GM12892 (cell line): Measurements from ENCODE around the gene WDR90.

ENCODE experiments used
- DNase-seq: peaks from one replicate; pipeline ENCODE4 v3.0.0; 2011; ENCODE audit not compliant: insufficient read length
- FAIRE-seq: peaks from 2 replicates; lab custom pipeline; 2011; peaks lifted over from hg19 to GRCh38; lab: Jason Lieb, UNC
- POLR2A ChIP-seq: IDR thresholded peaks from 2 replicates; pipeline ENCODE4 v1.6.1; 2011; ENCODE audit warnings: low read depth, low read length, control low read depth
- POLR2AphosphoS5 ChIP-seq: IDR thresholded peaks from 2 replicates; pipeline ENCODE4 v1.6.1; 2011; ENCODE audit warnings: low read depth, low read length, control low read depth
- TAF1 ChIP-seq: IDR thresholded peaks from 2 replicates; pipeline ENCODE4 v1.6.1; 2011; ENCODE audit warnings: low read depth, mild to moderate bottlenecking, control low read depth, low read length, borderline replicate concordance

Gene WDR90

DNA sequence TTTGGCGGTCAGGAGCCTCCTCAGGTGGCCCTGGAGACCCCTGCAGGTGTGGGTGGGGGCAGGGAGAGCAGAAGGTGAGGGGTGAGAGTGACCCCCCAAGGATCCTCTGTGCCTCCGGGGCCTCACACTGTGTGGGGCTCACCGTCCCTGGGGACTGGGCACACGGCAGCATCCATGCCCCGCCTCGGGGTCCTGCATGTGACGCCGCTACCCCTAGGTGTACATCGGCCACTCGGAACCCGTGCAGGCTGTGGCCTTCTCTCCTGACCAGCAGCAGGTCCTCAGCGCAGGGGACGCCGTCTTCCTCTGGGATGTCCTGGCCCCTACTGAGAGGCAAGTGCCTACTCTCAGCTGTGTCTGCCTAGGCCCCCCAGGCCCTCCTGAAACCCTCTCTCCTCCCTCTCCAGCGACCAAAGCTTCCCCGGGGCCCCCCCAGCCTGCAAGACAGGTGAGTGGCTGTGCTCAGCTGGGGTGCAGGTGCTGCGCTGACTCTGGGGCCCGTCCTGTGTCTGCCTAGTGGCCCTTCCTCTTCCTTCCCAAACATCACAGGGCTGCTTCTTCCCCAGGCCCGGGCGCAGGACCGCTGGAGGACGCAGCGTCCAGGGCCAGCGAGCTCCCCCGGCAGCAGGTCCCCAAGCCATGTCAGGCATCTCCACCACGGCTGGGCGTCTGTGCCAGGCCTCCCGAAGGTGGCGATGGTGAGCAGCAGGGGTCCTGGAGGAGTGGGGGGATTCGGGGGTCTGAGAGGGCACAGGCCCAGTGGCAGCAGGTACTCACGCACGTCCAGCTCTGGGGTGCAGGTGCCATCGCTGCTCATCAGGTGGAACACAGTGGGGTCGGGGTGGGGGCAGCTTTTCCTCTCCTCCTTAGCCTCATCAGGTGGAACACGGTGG lies 9.8 kb downstream of the WDR90 start:
- TF ChIP-seq POLR2AphosphoS5 (no peak), POLR2A (no peak), TAF1 (no peak)
- DNase-seq: no peak
- FAIRE-seq: no peak

DNA sequence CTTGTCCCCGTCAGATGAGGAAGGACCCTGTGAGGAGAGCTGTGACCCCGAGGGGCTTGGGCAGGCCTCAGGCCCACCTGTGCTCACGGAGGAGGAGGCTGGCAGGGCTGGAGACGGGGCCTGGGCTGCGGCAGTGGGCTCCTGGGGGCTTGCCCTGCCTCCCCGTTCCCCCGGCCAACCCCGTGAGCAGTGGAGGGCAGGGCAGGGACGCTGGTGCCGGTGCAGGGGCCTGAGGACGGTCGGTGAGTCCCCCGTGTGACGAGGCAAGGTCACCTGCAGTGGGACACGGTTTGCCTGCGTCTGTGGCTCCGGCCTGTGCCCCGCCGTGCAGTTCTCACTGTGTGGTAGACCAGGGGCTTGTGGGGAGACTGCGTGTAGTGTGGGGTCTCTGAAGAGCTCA lies 10.5 kb downstream of the WDR90 start:
- no peak for DNase-seq
- TF ChIP-seq POLR2AphosphoS5 (no peak), POLR2A (no peak), TAF1 (no peak)
- no peak for FAIRE-seq

DNA sequence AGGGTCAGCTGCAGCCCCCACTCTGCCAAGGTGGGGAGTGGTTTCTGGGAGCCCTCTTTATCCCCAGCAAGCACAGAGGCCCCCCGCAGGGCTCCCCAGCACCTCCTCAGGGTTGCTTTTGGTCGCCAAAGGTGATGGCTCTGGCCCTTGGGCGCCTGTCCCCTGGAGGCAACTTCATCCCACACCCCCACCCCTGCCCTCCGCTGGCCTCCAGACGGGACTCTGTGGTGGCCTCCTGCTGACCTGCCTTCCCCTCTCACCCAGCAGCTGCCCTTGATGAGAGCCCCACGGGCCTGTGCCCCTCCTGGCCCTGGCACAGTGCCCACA lies 10.9 kb downstream of the WDR90 start:
- FAIRE-seq (no peak), DNase-seq (no peak)
- TF ChIP-seq POLR2A (no peak), POLR2AphosphoS5 (no peak), TAF1 (no peak)

DNA sequence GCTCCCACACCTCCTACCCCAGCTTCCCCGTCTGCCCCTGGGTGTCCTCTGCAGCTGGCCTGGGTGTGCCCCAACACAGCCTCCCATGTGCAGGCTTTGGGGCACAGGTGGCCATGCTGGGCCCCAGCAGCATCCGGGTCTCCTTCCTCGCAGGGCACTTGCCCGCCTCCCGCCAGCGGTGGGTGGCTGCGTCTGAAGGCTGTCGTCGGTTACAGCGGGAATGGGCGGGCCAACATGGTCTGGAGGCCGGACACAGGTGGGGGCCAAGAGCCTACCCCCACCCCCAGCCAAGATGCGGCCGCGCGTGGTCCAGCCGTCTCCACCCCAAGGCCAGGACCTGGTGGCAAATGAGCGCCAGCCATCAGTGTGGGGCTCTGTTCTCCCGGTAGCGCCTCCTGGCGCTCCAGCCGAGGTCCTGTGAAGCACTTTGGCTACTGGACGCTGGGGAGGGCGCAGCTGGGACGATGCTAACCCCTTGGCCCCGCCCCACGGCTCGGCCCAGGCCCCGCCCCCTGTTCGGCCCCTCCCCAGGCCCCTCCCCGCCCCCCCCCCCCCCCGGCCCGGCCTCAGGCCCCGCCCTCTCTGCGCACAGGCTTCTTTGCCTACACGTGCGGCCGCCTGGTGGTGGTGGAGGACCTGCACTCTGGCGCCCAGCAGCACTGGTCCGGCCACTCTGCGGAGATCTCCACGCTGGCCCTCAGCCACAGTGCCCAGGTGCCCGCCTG lies 11.5 kb downstream of the WDR90 start:
- DNase-seq: peak; percentile 89
- FAIRE-seq: no peak
- no peak for TF ChIP-seq POLR2A
- TF ChIP-seq POLR2AphosphoS5: no peak
- no peak for TF ChIP-seq TAF1

DNA sequence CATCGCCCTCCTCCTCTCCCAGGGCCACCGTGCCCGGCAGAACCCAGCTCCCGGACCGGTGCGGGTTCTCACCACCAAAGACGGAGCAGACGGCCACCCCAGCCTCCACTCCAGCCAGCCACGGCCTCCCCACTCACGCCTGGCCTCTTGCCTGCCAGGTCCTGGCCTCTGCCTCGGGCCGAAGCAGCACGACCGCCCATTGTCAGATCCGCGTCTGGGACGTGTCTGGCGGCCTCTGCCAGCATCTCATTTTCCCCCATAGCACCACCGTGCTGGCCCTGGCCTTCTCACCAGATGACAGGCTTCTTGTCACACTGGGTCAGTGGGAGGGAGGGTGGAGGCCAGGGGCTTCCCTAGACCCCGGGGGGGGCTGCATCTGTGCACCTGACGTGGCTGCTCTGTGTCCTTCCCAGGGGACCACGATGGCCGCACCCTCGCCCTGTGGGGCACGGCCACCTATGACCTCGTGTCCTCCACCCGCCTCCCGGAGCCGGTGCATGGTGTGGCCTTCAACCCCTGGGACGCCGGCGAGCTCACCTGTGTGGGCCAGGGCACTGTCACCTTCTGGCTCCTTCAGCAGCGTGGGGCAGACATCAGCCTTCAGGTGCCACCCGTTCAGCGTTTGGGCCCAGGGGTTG lies 12.1 kb downstream of the WDR90 start:
- no peak for FAIRE-seq
- TF ChIP-seq POLR2A (no peak; the same call in 1 of the 2 replicates), POLR2AphosphoS5 (no peak), TAF1 (no peak)
- no peak for DNase-seq

DNA sequence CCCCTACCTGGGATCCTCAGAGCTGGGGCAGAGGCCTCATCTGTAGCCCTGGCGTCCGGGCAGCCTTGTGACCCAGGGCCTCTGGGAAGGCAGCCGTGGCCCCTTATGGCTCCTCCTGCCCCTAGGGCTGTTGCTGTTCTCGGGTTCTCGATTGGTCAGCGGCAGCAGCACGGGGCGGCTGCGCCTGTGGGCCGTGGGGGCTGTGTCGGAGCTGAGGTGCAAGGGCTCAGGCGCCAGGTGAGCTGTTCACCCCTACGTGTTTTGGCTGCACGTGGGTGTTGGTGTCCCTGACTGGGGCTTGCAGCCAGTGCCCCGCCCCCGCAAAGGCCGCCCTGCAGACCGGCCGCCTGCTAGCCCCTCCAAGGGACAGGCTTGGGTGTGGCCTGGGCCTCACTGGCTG lies 12.9 kb downstream of the WDR90 start:
- DNase-seq (no peak), FAIRE-seq (no peak)
- TF ChIP-seq TAF1 (no peak), POLR2A (no peak), POLR2AphosphoS5 (no peak)

DNA sequence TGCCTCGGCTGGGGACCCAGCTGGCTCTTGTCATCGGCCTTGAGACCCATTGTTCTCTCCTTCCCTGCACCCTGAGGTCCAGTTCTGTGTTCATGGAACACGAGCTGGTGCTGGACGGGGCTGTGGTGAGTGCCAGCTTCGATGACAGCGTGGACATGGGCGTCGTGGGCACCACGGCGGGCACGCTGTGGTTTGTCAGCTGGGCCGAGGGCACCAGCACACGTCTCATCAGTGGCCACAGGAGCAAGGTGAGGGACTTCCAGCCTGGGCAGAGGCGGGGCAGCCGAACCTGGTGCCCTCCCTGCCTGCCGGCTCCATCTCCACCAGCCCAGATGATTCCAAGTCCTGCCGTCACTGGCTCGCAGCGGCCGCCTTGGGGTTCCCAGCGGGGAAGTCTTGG lies 13.4 kb downstream of the WDR90 start:
- FAIRE-seq (no peak), DNase-seq (no peak)
- TF ChIP-seq POLR2AphosphoS5 (no peak), TAF1 (no peak), POLR2A (no peak)

DNA sequence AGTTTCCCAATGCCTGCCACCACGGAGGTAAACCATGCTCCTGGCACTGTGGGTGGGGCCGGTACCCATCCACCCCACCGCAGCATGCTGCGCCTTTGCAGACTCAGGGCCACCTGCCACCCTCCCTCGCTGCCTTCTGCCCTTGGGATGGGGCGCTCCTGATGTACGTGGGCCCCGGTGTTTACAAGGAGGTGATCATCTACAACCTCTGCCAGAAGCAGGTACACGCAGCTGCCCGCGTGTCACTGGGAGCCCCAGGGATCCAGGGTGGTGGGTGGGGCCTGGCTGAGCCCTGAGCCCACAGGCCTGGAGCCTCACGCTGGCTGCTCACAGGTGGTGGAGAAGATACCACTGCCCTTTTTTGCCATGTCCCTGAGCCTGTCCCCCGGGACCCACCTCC lies 17.4 kb downstream of the WDR90 start:
- FAIRE-seq: no peak

DNA sequence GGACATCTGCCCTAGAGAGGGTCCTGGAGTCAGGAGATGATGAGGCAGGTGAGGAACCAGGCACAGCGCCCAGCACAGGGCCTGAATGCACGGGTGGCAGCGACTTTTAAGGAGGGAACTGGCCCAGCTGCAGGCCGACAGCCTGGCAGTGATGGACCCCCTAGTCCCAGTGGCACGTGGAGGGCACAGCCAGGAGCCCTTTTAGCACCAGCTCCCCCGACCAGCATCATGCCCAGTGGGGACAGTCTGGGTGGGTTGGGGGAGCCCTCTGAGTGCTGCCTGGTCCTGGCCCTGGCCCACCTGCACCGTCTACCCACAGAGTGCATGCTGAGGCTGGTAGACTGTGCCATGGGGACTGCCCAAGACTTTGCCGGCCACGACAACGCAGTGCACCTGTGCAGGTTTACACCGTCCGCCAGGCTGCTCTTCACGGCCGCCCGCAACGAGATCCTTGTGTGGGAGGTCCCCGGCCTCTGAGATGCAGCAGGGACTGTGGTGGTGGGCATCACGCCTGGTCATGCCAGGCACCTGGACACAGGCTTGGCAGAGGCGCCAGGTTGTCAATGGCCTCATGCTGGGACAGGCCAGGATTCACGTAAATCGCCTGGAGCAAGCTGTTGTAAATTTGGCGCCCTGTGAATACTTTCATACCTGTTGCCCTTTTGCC lies 18.1 kb downstream of the WDR90 start:
- DNase-seq (no peak), FAIRE-seq (peak; percentile 46)
- TF ChIP-seq POLR2AphosphoS5 (no peak), POLR2A (no peak), TAF1 (no peak)

More for the DNA sequence above, 17.4 kb downstream of the WDR90 start:
- no peak for TF ChIP-seq POLR2A
- TF ChIP-seq POLR2AphosphoS5: no peak
- TF ChIP-seq TAF1: no peak
- no peak for DNase-seq

DNA sequence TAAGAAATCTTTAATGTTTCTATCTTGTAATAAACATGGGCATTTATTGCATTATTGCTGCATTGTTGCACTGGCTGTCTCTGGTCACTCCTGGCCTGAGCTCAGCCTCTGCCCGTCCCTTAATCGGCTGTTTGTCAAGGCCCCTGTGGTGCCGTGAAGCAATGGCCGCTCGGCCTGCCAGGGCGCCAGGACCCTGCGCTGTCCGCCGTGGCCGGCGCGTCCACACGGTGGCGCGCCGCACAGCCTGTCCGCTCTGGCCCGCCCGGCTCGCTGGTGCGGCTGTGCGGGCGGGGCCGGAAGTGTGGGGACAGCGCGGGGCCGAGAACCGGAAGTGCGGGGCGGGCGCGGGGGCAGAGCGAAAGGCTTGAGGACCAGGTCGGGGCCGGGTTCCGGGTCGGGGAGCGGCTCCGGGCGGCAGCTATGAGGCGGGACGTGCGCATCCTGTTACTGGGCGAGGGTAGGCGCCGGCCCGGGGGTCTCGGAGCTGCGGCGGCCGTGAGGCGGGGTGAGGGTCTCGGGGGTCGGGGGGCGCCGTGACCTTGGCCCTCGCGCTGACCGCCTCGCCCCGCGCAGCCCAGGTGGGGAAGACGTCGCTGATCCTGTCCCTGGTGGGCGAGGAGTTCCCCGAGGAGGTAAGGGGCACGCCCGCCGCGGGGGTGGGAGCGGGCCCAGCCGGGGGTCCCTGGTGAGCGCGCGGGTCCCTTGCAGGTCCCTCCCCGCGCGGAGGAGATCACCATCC lies 18.8 kb downstream of the WDR90 start, which contains the start of gene RHOT2:
Gene RHOT2, plus strand, starts transcription at position 353 of the 739 bp plus-strand sequence. Its CDS starts 68 bp downstream, at position 421.
- FAIRE-seq (peak; percentile 100), DNase-seq (peak; percentile 98)
- peak; percentile 58; the same call in 1 of the 2 replicates for TF ChIP-seq POLR2AphosphoS5
- TF ChIP-seq TAF1: peak; percentile 41; the same call in 1 of the 2 replicates
- peak; percentile 86 for TF ChIP-seq POLR2A
